Measurements from ENCODE around the gene AKAP13.

GRCh38 chr15:85504749-85505676, 124.6 kb downstream of the AKAP13 start:
- TF ChIP-seq POLR2AphosphoS5 (IDR thresholded peaks at IDR 0.05) (no peak), CTCF (IDR thresholded peaks at IDR 0.05; ENCODE audit: poor library complexity, severe bottlenecking) (peak; percentile 71), EZH2 (IDR thresholded peaks at IDR 0.05; ENCODE audit: borderline replicate concordance, insufficient read depth, low read length, poor library complexity, severe bottlenecking) (no peak), EP300 (conservative IDR thresholded peaks at IDR 0.05; ENCODE audit: poor library complexity, severe bottlenecking) (no peak), RAD21 (conservative IDR thresholded peaks at IDR 0.05) (peak; percentile 69), REST (IDR thresholded peaks at IDR 0.05; ENCODE audit: borderline replicate concordance) (no peak), SMC3 (conservative IDR thresholded peaks at IDR 0.05; ENCODE audit: poor library complexity) (peak; percentile 79), MXI1 (conservative IDR thresholded peaks at IDR 0.05; ENCODE audit: poor library complexity, severe bottlenecking) (no peak), TAF1 (IDR thresholded peaks at IDR 0.05; ENCODE audit: low read depth) (no peak)

Data from neural cell (in vitro differentiated cells).